HG03378 (cell line): ENCODE data around the gene SRF.
"Not testable (repeated sequence)": the region's sequence is repeated elsewhere in the genome, so short reads cannot be mapped to it uniquely, and the experiment has no call there.

Experiments used
- ATAC-seq: cut with Tn5 transposase; IDR thresholded peaks from one replicate; pipeline ENCODE4 v1.9.1; 2021; ENCODE audit warnings: mild to moderate bottlenecking, moderate library complexity; ENCODE audit not compliant: unreplicated experiment

The SRF gene

DNA sequence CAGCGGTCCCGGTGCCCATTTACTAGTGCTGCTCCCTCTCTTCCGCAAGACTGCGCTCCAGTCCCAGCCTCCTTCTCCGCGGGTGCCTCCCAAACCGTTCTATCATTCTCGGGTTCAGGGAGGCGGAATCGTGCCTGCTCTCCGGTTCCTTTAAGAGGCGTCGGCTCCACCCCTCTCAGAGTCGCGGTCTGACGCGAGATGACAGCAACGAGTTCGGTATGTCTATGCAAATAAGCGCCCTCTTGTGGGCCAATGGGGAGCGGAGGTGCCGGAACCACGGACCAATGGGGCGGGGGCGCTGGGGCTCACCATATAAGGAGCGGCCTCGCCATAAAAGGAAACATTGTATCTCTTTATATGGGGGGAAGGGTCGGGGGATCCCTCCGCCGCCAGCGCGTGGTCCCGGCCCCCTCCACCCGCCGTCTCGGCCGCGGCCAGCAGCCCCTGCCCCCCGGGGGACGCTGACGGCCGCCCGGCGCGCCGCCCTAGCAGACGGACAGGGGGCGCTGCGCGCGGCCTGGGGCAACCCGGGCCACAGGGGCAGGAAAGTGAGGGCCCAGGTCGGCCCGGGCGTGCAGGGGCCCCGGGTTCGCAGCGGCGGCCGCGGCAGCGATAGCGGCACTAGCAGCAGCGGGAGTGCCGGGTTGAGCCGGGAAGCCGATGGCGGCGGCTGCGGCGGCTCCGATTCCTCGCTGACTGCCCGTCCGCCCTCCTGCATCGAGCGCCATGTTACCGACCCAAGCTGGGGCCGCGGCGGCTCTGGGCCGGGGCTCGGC lies at the start of gene SRF:
Gene SRF, plus strand, starts transcription at position 339 of the 776 bp plus-strand sequence. Its CDS starts 388 bp downstream, at position 727.
- peak; percentile 63 for ATAC-seq

DNA sequence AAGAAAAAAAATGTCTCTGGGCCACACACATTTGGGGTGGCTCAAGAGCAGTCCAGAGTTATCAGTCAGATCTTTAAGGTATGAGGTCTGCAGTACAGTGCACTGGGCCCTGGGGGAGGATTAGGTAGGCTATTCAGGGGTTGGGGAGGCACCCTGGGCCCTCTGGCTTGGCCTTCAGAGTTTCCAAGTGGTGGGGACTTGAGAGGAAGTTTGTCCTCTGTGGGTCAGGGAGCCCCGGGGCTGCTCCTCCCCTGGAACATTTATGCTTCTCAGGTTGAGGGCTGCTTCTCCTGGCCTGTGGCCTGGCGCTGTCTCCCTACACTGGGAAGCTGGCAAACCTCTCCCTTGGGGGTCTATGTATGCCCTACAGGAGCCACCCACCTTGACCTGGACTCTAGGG lies 48.9 kb upstream of the SRF start:
- no peak for ATAC-seq

DNA sequence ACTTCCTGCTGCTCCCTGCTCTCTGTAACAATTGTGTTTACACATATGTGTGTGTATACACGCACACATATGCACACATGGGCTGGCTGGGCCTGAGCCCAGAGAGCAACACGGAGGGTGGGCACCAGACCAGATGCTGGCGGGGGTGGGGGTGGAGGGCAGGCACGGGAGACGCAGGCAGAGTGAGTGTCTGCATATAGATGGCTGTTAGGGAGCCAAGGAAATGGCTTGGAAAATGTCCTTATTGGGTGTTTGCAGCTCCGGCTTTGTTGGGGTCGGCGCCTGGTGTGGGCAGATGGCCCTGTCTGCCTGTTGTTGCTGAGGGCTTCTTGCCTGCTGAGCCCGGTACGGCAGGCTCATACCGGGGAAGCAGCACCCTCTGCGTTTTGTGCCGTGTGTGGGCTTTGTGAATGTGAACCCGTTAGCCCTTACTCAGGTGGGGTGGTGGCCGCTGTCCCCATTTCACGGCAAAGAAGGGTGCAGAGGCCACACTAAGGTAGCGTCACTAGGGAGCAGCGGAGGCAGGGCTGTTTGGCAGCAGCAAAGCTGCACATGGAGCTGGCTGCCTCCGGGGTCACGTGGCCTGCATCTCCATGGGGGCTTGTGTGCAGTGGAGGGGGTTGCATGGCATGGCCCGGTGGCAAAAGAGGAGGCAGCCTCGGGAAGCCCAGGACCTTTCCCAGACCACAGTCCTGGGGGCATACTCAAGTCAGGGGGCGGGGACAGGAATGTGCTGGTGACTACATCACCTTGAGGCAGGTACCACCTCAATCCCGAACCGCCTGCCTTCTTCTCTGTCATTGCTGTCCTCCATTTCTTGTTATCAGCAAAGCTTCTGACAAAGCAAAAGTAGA lies 47.4 kb upstream of the SRF start:
- no peak for ATAC-seq

DNA sequence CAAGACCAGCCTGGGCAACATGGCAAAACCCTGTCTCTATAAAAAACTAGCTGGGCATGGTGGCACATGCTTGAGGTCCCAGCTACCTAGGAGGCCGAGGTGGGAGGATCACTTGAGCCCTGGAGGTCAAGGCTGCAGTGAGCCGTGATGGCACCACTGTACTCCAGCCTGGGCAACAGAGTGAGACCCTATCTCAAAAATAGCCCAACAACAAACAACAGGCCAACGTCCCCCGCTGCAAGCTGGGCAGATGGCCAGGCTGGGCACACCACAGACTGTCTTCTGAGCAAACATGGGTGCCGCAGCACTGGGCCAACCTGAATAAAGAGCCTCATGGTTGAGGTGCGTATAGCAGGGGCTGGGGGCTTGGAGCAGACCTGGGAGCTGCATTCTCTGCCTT lies 46.6 kb upstream of the SRF start:
- no peak for ATAC-seq

DNA sequence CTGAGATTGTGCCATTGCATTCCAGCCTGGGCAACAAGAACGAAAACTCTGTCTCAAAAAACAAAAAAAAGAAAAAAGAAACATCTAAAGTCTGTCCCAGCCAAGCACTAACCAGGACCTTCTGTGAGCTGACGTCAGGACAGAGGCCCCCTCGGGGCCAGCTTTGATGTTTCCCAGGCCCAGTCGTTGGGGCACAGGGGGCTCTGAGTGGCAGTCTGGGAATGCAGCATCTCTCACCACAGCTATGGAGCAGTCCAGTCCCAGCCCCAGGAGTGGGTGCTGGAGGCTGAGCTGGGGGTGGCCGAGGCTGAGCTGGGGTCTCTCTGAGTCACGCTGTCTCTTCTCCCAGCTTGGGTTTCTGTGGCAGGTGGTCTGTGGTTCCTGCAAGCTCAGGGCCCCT lies 46.0 kb upstream of the SRF start:
- ATAC-seq = no peak

DNA sequence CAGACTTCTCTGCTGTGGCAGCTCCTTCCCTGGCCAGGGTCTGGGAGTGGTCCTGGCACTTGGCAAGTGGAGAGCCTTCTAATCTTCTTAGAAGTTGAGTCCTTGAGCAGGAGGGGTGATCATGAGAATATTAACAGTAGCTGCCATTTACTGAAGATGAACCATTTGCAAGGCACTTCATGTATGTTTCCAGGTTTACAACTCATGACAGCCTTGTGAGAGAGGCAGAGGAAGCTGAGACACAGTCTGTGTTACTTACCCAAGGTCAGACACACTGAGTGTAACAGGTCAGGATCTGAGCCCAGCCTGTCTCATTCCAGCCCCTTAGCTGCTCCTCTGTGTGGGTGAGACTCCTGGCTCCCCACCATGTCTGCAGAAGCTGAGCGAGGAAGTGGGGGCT lies 45.5 kb upstream of the SRF start:
- ATAC-seq = no peak

DNA sequence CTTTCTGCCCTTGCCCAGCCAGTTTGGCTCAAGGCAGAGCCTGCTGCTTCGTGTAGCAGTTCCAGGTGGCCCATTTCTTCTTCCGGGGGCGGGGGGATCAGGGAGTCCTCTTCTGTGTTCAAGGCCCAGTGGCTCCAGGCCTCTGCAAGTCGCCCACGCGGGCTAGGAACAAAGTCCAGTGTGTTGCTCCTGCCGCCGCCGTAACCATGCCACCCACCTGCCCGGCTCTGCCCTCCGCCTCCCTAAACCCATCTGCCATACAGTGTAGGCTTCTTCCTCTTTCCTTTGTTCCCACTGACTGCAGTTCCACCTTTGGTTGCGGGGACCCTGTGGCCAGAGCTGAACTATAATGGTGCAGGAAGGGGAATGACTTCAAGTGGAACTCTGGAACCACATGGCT lies 43.9 kb upstream of the SRF start:
- ATAC-seq = no peak

DNA sequence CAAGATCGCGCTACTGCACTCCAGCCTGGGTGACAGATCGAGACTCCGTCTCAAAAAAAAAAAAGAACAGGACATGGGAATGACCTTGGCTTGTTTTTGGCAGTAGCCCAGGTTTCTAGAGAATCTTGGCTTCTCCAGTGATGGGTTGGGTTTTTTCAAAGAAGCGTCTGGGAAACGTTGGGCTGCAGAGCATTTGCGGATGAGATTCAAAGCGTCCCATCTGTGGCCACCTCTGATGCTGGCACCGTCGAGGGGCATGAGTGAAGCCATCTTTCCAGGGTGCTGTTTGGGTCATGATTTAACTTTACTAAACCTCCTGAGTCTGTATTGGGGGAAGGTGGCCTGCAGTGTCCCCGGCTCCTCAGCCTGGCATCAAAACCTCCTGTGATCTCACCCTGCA lies 43.2 kb upstream of the SRF start:
- no peak for ATAC-seq

DNA sequence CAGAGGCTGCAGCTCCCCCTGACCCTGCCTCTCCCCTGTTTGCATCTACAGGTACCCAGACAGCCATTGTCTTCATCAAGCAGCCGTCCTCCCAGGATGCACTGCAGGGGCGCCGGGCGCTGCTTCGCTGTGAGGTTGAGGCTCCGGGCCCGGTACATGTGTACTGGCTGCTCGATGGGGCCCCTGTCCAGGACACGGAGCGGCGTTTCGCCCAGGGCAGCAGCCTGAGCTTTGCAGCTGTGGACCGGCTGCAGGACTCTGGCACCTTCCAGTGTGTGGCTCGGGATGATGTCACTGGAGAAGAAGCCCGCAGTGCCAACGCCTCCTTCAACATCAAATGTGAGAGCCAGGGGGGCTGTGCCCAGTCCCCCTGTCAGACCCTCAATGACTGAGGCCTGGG lies 42.1 kb upstream of the SRF start:
- no peak for ATAC-seq

DNA sequence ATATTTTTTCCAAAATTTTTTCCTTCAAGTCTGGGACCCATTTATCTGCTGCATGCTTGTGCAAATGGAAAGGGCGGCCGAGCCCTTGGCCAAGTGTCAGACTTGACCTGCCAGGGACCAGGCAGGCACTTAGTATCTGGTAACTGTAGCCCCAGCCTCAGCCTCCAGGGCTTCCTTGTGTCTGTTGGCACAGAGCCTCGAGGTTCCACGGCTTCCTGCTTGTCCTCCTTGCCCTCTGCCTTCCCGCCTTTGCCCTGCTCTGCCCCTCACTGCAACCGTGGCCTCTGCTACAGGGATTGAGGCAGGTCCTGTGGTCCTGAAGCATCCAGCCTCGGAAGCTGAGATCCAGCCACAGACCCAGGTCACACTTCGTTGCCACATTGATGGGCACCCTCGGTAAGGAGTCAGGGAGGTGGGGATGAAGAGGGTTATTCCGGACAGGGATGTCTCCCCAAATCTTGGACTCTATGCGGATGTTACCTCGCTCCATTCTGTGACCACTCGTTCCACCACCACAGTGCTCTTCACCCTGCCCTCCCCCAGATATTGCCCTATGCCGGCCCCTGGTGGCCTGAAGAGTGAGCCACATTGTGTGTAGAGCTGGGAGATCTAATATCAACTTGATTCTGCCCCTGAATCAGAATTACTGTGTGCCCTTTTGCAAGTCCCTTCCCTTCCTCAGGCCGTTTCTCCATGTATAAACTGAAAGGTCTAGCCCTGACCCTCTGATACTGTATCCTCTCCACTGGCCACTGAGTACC lies 41.5 kb upstream of the SRF start:
- ATAC-seq = no peak

DNA sequence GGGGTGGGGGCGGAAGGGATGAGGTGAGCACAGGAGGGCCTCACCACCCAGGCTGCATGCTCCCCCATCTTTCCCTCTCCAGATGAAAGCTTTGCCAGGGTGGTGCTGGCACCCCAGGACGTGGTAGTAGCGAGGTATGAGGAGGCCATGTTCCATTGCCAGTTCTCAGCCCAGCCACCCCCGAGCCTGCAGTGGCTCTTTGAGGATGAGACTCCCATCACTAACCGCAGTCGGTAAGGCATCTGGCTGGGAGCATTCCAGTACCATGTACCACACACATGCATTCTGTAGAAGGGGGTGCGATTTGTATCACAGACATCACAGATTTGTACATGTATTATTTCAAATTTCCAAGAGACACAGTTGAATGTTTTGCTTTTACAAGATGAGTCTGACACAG lies 40.6 kb upstream of the SRF start:
- no peak for ATAC-seq

DNA sequence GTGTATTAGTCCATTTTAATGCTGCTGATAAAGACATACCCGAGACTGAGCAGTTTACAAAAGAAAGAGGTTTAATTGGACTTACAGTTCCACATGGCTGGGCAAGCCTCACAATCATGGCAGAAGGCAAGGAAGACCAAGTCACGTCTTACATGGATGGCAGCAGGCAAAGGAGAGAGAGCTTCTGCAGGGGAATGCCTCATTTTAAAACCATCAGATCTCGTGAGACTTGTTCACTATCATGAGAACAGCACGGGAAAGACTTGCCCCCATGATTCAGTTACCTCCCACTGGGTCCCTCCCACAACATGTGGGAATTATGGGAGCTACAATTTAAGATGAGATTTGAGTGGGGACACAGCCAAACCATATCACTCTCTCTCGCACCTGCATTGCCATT lies 39.7 kb upstream of the SRF start:
- not testable (repeated sequence) for ATAC-seq

DNA sequence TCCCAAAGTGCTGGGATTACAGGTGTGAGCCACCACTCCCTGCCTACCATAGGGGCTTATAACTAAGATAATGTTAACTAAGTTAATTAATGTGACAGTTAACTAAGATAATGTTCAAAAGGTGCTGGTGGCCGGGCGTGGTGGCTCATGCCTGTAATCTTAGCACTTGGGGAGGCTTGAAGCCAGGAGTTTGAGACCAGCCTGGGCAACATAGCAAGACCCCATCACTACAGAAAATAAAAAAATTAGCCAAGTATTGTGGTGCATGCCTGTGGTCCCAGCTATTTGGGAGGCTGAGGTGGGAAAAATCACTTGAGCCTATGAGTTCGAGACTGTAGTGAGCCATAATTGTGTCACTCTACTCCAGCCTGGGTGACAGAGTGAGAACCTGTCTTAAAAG lies 32.8 kb upstream of the SRF start:
- no peak for ATAC-seq

DNA sequence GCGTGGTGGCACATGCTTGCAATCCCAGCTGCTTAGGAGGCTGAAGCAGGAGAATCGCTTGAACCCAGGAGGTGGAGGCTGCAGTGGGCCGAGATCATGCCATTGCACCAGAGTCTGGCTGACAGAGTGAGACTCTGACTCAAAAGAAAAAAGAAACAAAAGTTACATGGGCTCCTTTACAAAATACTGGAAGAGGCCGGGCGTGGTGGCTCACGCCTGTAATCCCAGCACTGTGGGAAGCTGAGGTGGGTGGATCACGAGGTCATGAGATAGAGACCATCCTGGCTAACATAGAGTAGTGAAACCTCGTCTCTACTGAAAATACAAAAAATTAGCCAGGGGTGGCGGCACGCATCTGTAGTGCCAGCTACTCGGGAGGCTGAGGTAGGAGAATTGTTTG lies 31.1 kb upstream of the SRF start:
- not testable (repeated sequence) for ATAC-seq

DNA sequence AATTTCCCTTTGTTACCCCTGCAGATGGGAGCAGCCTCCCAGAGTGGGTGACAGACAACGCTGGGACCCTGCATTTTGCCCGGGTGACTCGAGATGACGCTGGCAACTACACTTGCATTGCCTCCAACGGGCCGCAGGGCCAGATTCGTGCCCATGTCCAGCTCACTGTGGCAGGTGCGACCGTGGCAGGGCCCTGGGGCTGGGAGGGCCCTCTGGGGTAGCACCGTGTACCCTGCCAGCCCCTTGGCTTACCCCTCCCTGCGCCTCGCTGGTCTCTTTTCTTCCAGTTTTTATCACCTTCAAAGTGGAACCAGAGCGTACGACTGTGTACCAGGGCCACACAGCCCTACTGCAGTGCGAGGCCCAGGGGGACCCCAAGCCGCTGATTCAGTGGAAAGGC lies 29.4 kb upstream of the SRF start:
- no peak for ATAC-seq

DNA sequence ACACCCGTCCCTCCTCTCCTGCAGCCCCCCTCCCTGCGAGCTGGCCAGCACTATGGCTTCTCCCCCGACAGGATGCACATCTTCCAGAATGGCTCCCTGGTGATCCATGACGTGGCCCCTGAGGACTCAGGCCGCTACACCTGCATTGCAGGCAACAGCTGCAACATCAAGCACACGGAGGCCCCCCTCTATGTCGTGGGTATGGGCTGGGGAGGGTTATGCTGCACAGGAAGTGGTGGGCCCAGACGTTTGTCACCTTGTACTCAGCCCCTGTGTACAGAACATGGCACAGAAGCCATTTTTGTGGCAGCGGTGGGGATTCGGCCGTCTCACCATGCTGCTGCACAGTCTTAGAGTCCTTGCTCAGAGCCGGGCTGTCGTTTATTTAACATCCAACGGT lies 29.0 kb upstream of the SRF start:
- no peak for ATAC-seq

DNA sequence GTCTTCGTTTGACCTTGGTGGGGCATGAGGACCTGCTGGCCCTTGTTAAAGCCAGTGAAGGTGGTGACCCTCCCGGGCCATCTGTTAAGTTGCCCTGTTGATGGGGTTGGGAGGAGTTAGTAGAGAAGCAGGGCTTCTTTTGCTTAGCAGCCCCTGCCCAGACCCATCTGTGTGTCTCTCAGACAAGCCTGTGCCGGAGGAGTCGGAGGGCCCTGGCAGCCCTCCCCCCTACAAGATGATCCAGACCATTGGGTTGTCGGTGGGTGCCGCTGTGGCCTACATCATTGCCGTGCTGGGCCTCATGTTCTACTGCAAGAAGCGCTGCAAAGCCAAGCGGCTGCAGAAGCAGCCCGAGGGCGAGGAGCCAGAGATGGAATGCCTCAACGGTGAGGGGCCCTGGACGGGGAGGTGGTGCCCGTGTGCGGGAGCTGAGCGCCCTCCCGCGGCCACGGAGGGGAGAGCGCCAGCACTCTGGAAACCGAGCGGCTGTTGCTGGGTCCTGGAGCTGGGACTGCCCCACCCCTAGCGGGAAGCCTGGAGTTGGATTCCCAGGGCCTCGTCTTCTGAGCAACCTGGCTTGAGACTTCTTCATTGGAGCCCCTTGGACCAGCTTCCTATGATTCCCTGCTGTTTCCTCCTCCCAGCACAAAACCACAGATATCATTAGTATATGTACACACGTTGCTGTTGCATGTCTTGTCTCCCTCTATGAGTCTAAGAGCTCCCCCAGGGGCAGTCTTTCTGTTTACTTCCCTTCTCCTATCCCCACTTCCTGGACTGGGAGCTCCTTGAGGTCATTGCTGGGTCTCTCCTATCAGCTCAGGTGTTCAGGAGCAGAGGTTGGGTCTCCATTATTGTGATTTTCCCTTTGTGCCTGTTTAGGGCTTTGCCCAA lies 27.6 kb upstream of the SRF start:
- no peak for ATAC-seq

DNA sequence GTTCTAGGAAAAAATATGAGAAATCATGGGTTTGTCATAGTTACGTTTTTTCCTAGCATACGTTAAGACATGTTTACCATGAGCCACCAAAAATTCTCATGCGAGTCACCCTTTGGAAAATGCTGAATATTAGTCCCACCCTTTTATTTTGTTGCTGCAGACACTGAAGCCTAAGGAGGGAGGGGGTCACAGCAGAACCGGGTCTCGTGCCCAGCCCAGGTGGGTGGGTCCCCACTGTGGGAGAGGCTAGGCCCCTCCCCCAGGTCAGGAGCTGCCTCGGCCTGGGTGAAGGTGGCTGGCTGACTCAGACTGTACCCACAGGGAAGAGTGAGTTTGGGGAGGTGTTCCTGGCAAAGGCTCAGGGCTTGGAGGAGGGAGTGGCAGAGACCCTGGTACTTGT lies 26.2 kb upstream of the SRF start:
- no peak for ATAC-seq

DNA sequence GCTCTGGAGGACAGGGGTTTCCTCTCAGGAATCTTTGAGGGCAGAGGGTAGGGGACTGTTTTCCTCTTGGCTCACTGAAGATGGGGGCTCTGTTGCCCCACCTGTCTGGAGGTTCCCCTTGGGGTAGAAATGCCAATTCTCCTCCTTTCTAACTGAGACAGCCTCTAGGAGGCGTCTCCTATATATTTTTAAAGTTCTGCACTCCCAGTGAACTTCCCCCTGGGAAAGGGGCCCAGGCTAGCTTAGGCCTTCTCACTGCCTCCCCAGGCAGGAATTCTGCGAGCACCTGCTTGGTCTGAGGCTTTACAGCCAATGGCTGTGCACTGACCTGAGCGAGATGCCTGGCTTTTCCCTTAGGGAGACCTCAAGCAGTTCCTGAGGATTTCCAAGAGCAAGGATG lies 24.8 kb upstream of the SRF start:
- ATAC-seq = no peak
